ENCODE results near the gene TUBB4A. TPM values are rescaled to one million over a fixed set of nuclear protein-coding genes. Genes with fewer than 3 reads are reported as not detected.

The TUBB4A gene
- total and polyA plus RNA-seq, 10 of the 15 experiments (the other 5 are each of a cell fraction or from before 2014, with no cell fraction given), result 0.29 to 22.4 (median 3.8) TPM

- TF ChIP-seq RELB (IDR thresholded peaks at IDR 0.05; ENCODE audit: low read depth), result peak; percentile 96
- TF ChIP-seq RUNX3 (IDR thresholded peaks at IDR 0.05; ENCODE audit: low read length), result peak; percentile 62
- TF ChIP-seq FOXK2 (IDR thresholded peaks at IDR 0.05), result no peak
- TF ChIP-seq EZH2 (IDR thresholded peaks at IDR 0.05; ENCODE audit: borderline replicate concordance, control insufficient read depth, low read depth, low read length), result no peak
- peak; percentile 67 for TF ChIP-seq ZNF687 (IDR thresholded peaks at IDR 0.05)
- TF ChIP-seq MAX (IDR thresholded peaks at IDR 0.05; ENCODE audit: low read depth, low read length), result no peak
- 0 out of 2 replicates have a peak, but pooled peaks have one; percentile 50 for TF ChIP-seq CHD1 (IDR thresholded peaks at IDR 0.05; ENCODE audit: low read depth, low read length)
- peak; percentile 25; the same call in 1 of the 2 replicates for TF ChIP-seq LARP7 (IDR thresholded peaks at IDR 0.05)
- peak; percentile 63; the same call in 1 of the 2 replicates for TF ChIP-seq MLLT1 (IDR thresholded peaks at IDR 0.05)
- no peak for TF ChIP-seq NR2C2 (IDR thresholded peaks at IDR 0.05; ENCODE audit: borderline replicate concordance, control insufficient read depth, insufficient read length, low read depth)
- TF ChIP-seq GATAD2B (conservative IDR thresholded peaks at IDR 0.05; ENCODE audit: low read depth), result peak; percentile 69
- TF ChIP-seq MEF2A (IDR thresholded peaks at IDR 0.05; ENCODE audit: insufficient read depth, low read depth, low read length), result no peak
- TF ChIP-seq PML (IDR thresholded peaks at IDR 0.05; ENCODE audit: low read length), result no peak
- no peak for TF ChIP-seq HDAC6 (IDR thresholded peaks at IDR 0.05; ENCODE audit: unreplicated experiment)
- peak; percentile 84 for TF ChIP-seq RELA (IDR thresholded peaks at IDR 0.05; ENCODE audit: borderline replicate concordance, partially characterized antibody)
- TF ChIP-seq RAD21 (IDR thresholded peaks at IDR 0.05; ENCODE audit: insufficient read depth, low read depth, low read length), result peak; percentile 31
- peak; percentile 68 for TF ChIP-seq TAF1 (IDR thresholded peaks at IDR 0.05; ENCODE audit: borderline replicate concordance, low read depth, low read length)
Measured at GRCh38 chr19:6460099-6460884, 41.8 kb downstream of the TUBB4A start (continued).

All from GM12878 (cell line).